ENCODE measurements around the gene FANCC.
"Not testable (repeated sequence)": the region's sequence is repeated elsewhere in the genome, so short reads cannot be mapped to it uniquely, and the experiment has no call there.

Gene FANCC

GRCh38 chr9:95224376-95225019, 93.0 kb downstream of the FANCC start:
- TF ChIP-seq ZFX (IDR thresholded peaks at IDR 0.05): no peak
- no peak for TF ChIP-seq CTCF (conservative IDR thresholded peaks at IDR 0.05)
- no peak overlapping the region for H3K27ac ChIP-seq

GRCh38 chr9:95220352-95220751, 97.2 kb downstream of the FANCC start:
- not testable (repeated sequence) for H3K27ac ChIP-seq

- no peak overlapping the region for H3K27ac ChIP-seq
- TF ChIP-seq CTCF (conservative IDR thresholded peaks at IDR 0.05): no peak
- no peak for TF ChIP-seq ZFX (IDR thresholded peaks at IDR 0.05)
These were observed 98.7 kb downstream of the FANCC start for GRCh38 chr9:95218773-95219172.

- no peak for TF ChIP-seq ZFX (IDR thresholded peaks at IDR 0.05)
- TF ChIP-seq CTCF (conservative IDR thresholded peaks at IDR 0.05): no peak
- H3K27ac ChIP-seq: no peak overlapping the region
These were observed 99.6 kb downstream of the FANCC start for GRCh38 chr9:95217936-95218335.

GRCh38 chr9:95215336-95215898, 102.1 kb downstream of the FANCC start:
- TF ChIP-seq CTCF (conservative IDR thresholded peaks at IDR 0.05) (no peak), ZFX (IDR thresholded peaks at IDR 0.05) (no peak)
- H3K27ac ChIP-seq: no peak overlapping the region

GRCh38 chr9:95213117-95213516, 104.4 kb downstream of the FANCC start:
- TF ChIP-seq CTCF (conservative IDR thresholded peaks at IDR 0.05) (no peak), ZFX (IDR thresholded peaks at IDR 0.05) (no peak)
- H3K27ac ChIP-seq: no peak overlapping the region

- H3K27ac ChIP-seq: no peak overlapping the region
- TF ChIP-seq ZFX (IDR thresholded peaks at IDR 0.05) (no peak), CTCF (conservative IDR thresholded peaks at IDR 0.05) (no peak)
These were observed 106.5 kb downstream of the FANCC start for GRCh38 chr9:95211028-95211427.

- no peak overlapping the region for H3K27ac ChIP-seq
- TF ChIP-seq ZFX (IDR thresholded peaks at IDR 0.05) (no peak), CTCF (conservative IDR thresholded peaks at IDR 0.05) (no peak)
These were observed 110.1 kb downstream of the FANCC start for GRCh38 chr9:95207403-95207802.

Measured in C4-2B (cell line).